GM12878 (cell line): Measurements from ENCODE around the gene DYSF. TPM values are rescaled to one million over a fixed set of nuclear protein-coding genes. Genes with fewer than 3 reads are reported as not detected.

ENCODE experiments used
- ATAC-seq: fragments of 200-7000 bp; cut with Tn5 transposase; 3 replicates; pipeline ENCODE4 v1.9.1; 2020; ENCODE audit warnings: mild to moderate bottlenecking, moderate library complexity
- BruUV-seq: library from RNA; stranded (reverse); fragments of 400-500 nt; replicated peaks from 2 replicates; lab custom pipeline; 2021; lab: Mats Ljungman, UMichigan
- CTCF ChIA-PET: fragments of 300-600 bp; sonication (Branson Sonifier 250); formaldehyde crosslinking; extraction: SDS; loops from one replicate; lab custom pipeline; 2021; ENCODE audit warnings: inconsistent platforms; lab: Yijun Ruan, JAX
- POLR2A ChIA-PET: fragments of 350-600 bp; formaldehyde crosslinking; extraction: SDS; loops from one replicate; lab custom pipeline; 2021; ENCODE audit warnings: inconsistent platforms; lab: Charles Lee
- RAD21 ChIA-PET: fragments of 300-600 bp; sonication (Branson Sonifier 250); formaldehyde crosslinking; loops from one replicate; lab custom pipeline; 2023; ENCODE audit warnings: antibody characterized with exemption; ENCODE audit not compliant: unreplicated experiment; lab: Charles Lee
- SMC1A ChIA-PET: fragments of 300-600 bp; sonication (Branson Sonifier 250); formaldehyde crosslinking; loops from one replicate; lab custom pipeline; 2023; ENCODE audit not compliant: unreplicated experiment, uncharacterized antibody; lab: Charles Lee
- DNase-seq: peaks from one replicate; pipeline ENCODE4 v3.0.0-alpha.2; 2011; ENCODE audit warnings: low read depth, low spot score
- FAIRE-seq: peaks from 3 replicates; lab custom pipeline; 2011; peaks lifted over from hg19 to GRCh38; lab: Jason Lieb, UNC
- H2AFZ ChIP-seq: 2 replicates; pipeline ENCODE4 v1.6.0; 2011; ENCODE audit warnings: low read depth, low read length, control low read depth; ENCODE audit not compliant: control insufficient read depth
- H3K27ac ChIP-seq: 2 replicates; pipeline ENCODE4 v1.5.1; 2011; ENCODE audit warnings: control low read depth; ENCODE audit not compliant: control insufficient read depth, insufficient read depth
- H3K27me3 ChIP-seq, 2 experiments: replicated peaks in 1 of 2; 2 replicates each; pipeline versions ENCODE4 v1.6.0 to v1.6.1; 2011; ENCODE audit warnings: low read length in 1 of 2; ENCODE audit not compliant: control insufficient read depth in 2 of 2, insufficient read depth in 2 of 2
- H3K36me3 ChIP-seq, 2 experiments: 2 replicates each; pipeline ENCODE4 v1.5.1; 2011; ENCODE audit warnings: low read length in 1 of 2; ENCODE audit not compliant: control insufficient read depth in 2 of 2, insufficient read depth in 2 of 2
- H3K4me1 ChIP-seq: 2 replicates; pipeline ENCODE4 v1.6.1; 2011; ENCODE audit warnings: mild to moderate bottlenecking, low read length, moderate library complexity, mixed read lengths; ENCODE audit not compliant: control insufficient read depth, insufficient read depth
- H3K4me2 ChIP-seq: 2 replicates; pipeline ENCODE4 v1.6.0; 2011; ENCODE audit warnings: control low read depth; ENCODE audit not compliant: control insufficient read depth, insufficient read depth
- H3K4me3 ChIP-seq: fragments of 200-600 bp; sonication (generic); 2 replicates; pipeline ENCODE4 v1.5.1; 2016
- H3K79me2 ChIP-seq: 2 replicates; pipeline ENCODE4 v1.6.0; 2011; ENCODE audit warnings: low read length; ENCODE audit not compliant: control insufficient read depth, insufficient read depth
- H3K9ac ChIP-seq: 2 replicates; pipeline ENCODE4 v1.8.0; 2011; ENCODE audit warnings: low read length, control low read depth, mixed read lengths; ENCODE audit not compliant: control insufficient read depth, insufficient read depth
- H3K9me3 ChIP-seq: replicated peaks from 3 replicates; pipeline ENCODE4 v1.5.1; 2011; ENCODE audit warnings: mild to moderate bottlenecking, low read length; ENCODE audit not compliant: control insufficient read depth, insufficient read depth
- H4K20me1 ChIP-seq: 2 replicates; pipeline ENCODE4 v1.6.0; 2011; ENCODE audit not compliant: control insufficient read depth, insufficient read depth
- ASH2L ChIP-seq: fragments of 300-600, 200-600 bp; sonication (generic); IDR thresholded peaks from 2 replicates; pipeline ENCODE4 v1.6.1; 2017; ENCODE audit warnings: low read depth, mild to moderate bottlenecking, borderline replicate concordance
- FOXM1 ChIP-seq: IDR thresholded peaks from 2 replicates; pipeline ENCODE4 v1.6.1; 2012; ENCODE audit warnings: low read depth, mild to moderate bottlenecking, inconsistent platforms, low read length, moderate library complexity
- HCFC1 ChIP-seq: fragments of 150-350 bp; IDR thresholded peaks from 2 replicates; pipeline ENCODE4 v1.6.1; 2014; ENCODE audit warnings: low read length
- IRF3 ChIP-seq: fragments of 450-650 bp; IDR thresholded peaks from 2 replicates; pipeline ENCODE4 v1.6.1; 2014; ENCODE audit warnings: mild to moderate bottlenecking
- MYB ChIP-seq: fragments of 150-350 bp; IDR thresholded peaks from 2 replicates; pipeline ENCODE4 v1.6.1; 2014; ENCODE audit warnings: mild to moderate bottlenecking, low read depth, low read length, borderline replicate concordance
- NFXL1 ChIP-seq: fragments of 450-650 bp; IDR thresholded peaks from 2 replicates; pipeline ENCODE4 v1.6.1; 2017; ENCODE audit warnings: antibody characterized with exemption, mild to moderate bottlenecking, borderline replicate concordance
- NFYB ChIP-seq: IDR thresholded peaks from 2 replicates; pipeline ENCODE4 v1.6.1; 2011; ENCODE audit warnings: low read depth, mild to moderate bottlenecking, low read length, improper control_type of control experiment, moderate library complexity; ENCODE audit not compliant: insufficient read depth
- NRF1 ChIP-seq: conservative IDR thresholded peaks from 2 replicates; pipeline ENCODE4 v1.6.1; 2011; ENCODE audit warnings: mild to moderate bottlenecking, low read depth, low read length, improper control_type of control experiment
- POLR2AphosphoS5 ChIP-seq: IDR thresholded peaks from 2 replicates; pipeline ENCODE4 v1.6.1; 2011; ENCODE audit warnings: mild to moderate bottlenecking, low read length, inconsistent platforms
- REST ChIP-seq: IDR thresholded peaks from 2 replicates; pipeline ENCODE4 v1.6.1; 2012; ENCODE audit warnings: mild to moderate bottlenecking, low read depth, low read length
- SP1 ChIP-seq: IDR thresholded peaks from one replicate; pipeline ENCODE4 v1.6.1; 2011; ENCODE audit warnings: low read depth, low read length
- TARDBP ChIP-seq: IDR thresholded peaks from 2 replicates; pipeline ENCODE4 v1.6.1; 2016; ENCODE audit warnings: borderline replicate concordance
- ZNF274 ChIP-seq: IDR thresholded peaks from one replicate; pipeline ENCODE4 v1.8.0; 2011; ENCODE audit not compliant: insufficient read length, insufficient read depth
- WGBS: methylation state at CpG from one replicate; pipeline ENCODE4 v1.1.6; 2016; ENCODE audit warnings: low lambda C conversion rate; ENCODE audit not compliant: insufficient replicate concordance, insufficient coverage; ENCODE audit errors: missing lambda C conversion rate; 5-methylcytosine and 5-hydroxymethylcytosine counted together
- in situ Hi-C: fragments of 300-500 bp; cut with MboI; formaldehyde crosslinking; loops from 9 replicates; pipeline ENCODE4 v1.14.3; 2018; ENCODE audit warnings: mixed read lengths
- intact Hi-C: fragments of 100-400 bp; cut with micrococcal nuclease; formaldehyde crosslinking; loops from one replicate; pipeline ENCODE4 v1.14.2; 2022; ENCODE audit not compliant: unreplicated experiment
- polyA plus RNA-seq, 11 experiments: library from polyadenylated mRNA; depleted of rRNA in 4 of 11; unstranded in 6 of 11; stranded (reverse) in 5 of 11; fragments of >200 nt; fragmentation: Nextera tagmentation in 4 of 11; fragmentation: Illumina TruSeq in 1 of 11; extraction: Ambion mirVana in 4 of 11; extraction: Trizol in 1 of 11; gene quantifications; 1 replicate in 1 of 11; 2 replicates in 10 of 11; pipeline versions ENCODE4 v1.2.1 to v1.2.3, GENCODE V29; 2011 to 2016; ENCODE audit warnings: inconsistent platforms in 2 of 11, missing spikeins in 2 of 11, low read depth in 1 of 11
- total RNA-seq, 4 experiments: library from RNA; depleted of rRNA in 3 of 4; stranded (reverse); fragments of >200 nt in 3 of 4; fragmentation: Illumina TruSeq in 1 of 4; extraction: Trizol in 1 of 4; gene quantifications; 2 replicates each; pipeline versions ENCODE4 v1.2.1 to v1.2.3, GENCODE V29; 2013 to 2021
- TF ChIP-seq, protein P1 (sequence below): IDR thresholded peaks from 2 replicates; pipeline ENCODE4 v1.6.1; 2011; ENCODE audit warnings: borderline replicate concordance, low read depth, mild to moderate bottlenecking, moderate library complexity, mixed read lengths, low read length; ENCODE audit not compliant: insufficient read depth; ENCODE audit errors: extremely low read length
- TF ChIP-seq, protein P2 (sequence below): fragments of 450-650 bp; formaldehyde crosslinking; IDR thresholded peaks from 2 replicates; pipeline ENCODE4 v1.5.0; 2022; ENCODE audit warnings: mild to moderate bottlenecking, missing genetic modification characterization

DYSF gene
- total and polyA plus RNA-seq, 10 of the 15 experiments (the other 5 are each of a cell fraction or from before 2014, with no cell fraction given) = under 0.01 to 0.15 (median 0.03) TPM; not detected in 7

GRCh38 chr2:71463342-71463654, 9.9 kb downstream of the DYSF start (continued):
- no peak for TF ChIP-seq REST

GRCh38 chr2:71464389-71464788, 11.0 kb downstream of the DYSF start:
- FAIRE-seq = no peak
- ChIA-PET RAD21 (no interaction called here), CTCF (interaction anchor here (1.1 kb wide), 1 partner anchor 46 kb away, joined by 3 read pairs; no protein-coding TSS in a partner anchor), POLR2A (no interaction called here), SMC1A (no interaction called here)
- DNase-seq = no peak
- intact Hi-C loops (no loop called here), in situ Hi-C loops (no loop called here)
- Histone ChIP-seq H4K20me1 (no peaks in the 10 kb centered on the region; the same call in 1 of the 2 replicates), H3K9me3 (peaks cover 5% of the 10 kb centered on the region; the same call in 1 of the 3 replicates), H3K4me3 (no peak overlapping the region), H2AFZ (no peak overlapping the region), H3K4me2 (no peak overlapping the region), H3K27me3 (peaks cover 10 to 22% of the 10 kb centered on the region in 2 experiments), H3K27ac (no peak overlapping the region), H3K79me2 (no peaks in the 10 kb centered on the region), H3K9ac (no peak overlapping the region), H3K4me1 (no peaks in the 10 kb centered on the region), H3K36me3 (no peaks in the 10 kb centered on the region)
- no TSS peak for BruUV-seq
- WGBS = 7% methylated on average over 6 of the region's 6 CpGs
- ATAC-seq = no peak
- TF ChIP-seq, protein P1, sequence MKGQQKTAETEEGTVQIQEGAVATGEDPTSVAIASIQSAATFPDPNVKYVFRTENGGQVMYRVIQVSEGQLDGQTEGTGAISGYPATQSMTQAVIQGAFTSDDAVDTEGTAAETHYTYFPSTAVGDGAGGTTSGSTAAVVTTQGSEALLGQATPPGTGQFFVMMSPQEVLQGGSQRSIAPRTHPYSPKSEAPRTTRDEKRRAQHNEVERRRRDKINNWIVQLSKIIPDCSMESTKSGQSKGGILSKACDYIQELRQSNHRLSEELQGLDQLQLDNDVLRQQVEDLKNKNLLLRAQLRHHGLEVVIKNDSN = no peak
- TF ChIP-seq ZNF274 (no peak), HCFC1 (no peak), SP1 (no peak), FOXM1 (no peak), MYB (no peak), IRF3 (no peak), ASH2L (no peak), NFXL1 (no peak), POLR2AphosphoS5 (no peak), TARDBP (no peak), NRF1 (no peak), NFYB (no peak)
- TF ChIP-seq, protein P2, sequence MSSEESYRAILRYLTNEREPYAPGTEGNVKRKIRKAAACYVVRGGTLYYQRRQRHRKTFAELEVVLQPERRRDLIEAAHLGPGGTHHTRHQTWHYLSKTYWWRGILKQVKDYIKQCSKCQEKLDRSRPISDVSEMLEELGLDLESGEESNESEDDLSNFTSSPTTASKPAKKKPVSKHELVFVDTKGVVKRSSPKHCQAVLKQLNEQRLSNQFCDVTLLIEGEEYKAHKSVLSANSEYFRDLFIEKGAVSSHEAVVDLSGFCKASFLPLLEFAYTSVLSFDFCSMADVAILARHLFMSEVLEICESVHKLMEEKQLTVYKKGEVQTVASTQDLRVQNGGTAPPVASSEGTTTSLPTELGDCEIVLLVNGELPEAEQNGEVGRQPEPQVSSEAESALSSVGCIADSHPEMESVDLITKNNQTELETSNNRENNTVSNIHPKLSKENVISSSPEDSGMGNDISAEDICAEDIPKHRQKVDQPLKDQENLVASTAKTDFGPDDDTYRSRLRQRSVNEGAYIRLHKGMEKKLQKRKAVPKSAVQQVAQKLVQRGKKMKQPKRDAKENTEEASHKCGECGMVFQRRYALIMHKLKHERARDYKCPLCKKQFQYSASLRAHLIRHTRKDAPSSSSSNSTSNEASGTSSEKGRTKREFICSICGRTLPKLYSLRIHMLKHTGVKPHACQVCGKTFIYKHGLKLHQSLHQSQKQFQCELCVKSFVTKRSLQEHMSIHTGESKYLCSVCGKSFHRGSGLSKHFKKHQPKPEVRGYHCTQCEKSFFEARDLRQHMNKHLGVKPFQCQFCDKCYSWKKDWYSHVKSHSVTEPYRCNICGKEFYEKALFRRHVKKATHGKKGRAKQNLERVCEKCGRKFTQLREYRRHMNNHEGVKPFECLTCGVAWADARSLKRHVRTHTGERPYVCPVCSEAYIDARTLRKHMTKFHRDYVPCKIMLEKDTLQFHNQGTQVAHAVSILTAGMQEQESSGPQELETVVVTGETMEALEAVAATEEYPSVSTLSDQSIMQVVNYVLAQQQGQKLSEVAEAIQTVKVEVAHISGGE = no peak
